Activated CD8-positive, alpha-beta T cell treated with anti-CD3 and anti-CD28 coated beads, Interleukin-2, amount 10 ng/mL, durations not matched to agents 7 days and 5 days (primary cell): ENCODE measurements around the gene CHRM1. TPM values are rescaled to one million over a fixed set of nuclear protein-coding genes. Genes with fewer than 3 reads are reported as not detected.

ENCODE experiments used
- ATAC-seq: fragments of 150-1000 bp; cut with Tn5 transposase; one replicate; pipeline ENCODE4 v1.10.0; 2021; ENCODE audit warnings: moderate library complexity
- CTCF ChIA-PET: fragments of 350-600 bp; sonication (Branson Sonifier 250); formaldehyde crosslinking; loops from one replicate; lab custom pipeline; 2021; ENCODE audit warnings: antibody characterized with exemption; lab: Charles Lee
- POLR2A ChIA-PET: fragments of 350-600 bp; sonication (Branson Sonifier 250); formaldehyde crosslinking; loops from one replicate; lab custom pipeline; 2021; ENCODE audit warnings: antibody characterized with exemption; lab: Charles Lee
- DNase-seq: peaks from one replicate; pipeline ENCODE4 v3.0.0-alpha.2; 2020
- H3K27ac Mint-ChIP-seq: one replicate; pipeline ENCODE4 v1.8.0; 2021; ENCODE audit warnings: mild to moderate bottlenecking, mixed read lengths
- H3K27me3 Mint-ChIP-seq: one replicate; pipeline ENCODE4 v1.8.0; 2021; ENCODE audit warnings: low read depth, mixed read lengths
- H3K36me3 Mint-ChIP-seq: one replicate; pipeline ENCODE4 v1.8.0; 2021; ENCODE audit warnings: low read depth, mixed read lengths
- H3K4me1 Mint-ChIP-seq: one replicate; pipeline ENCODE4 v1.8.0; 2021; ENCODE audit warnings: low read depth, mixed read lengths
- H3K4me3 Mint-ChIP-seq: one replicate; pipeline ENCODE4 v1.8.0; 2021; ENCODE audit warnings: mild to moderate bottlenecking, mixed read lengths
- H3K9me3 Mint-ChIP-seq: one replicate; pipeline ENCODE4 v1.8.0; 2022; ENCODE audit warnings: mixed read lengths; ENCODE audit not compliant: insufficient read depth
- total RNA-seq, 2 experiments: library from RNA; stranded (reverse); gene quantifications; one replicate each; pipeline ENCODE4 v1.2.3, GENCODE V29; 2021

Gene CHRM1
- total RNA-seq, 2 experiments from 2014 or later: not detected

DNA sequence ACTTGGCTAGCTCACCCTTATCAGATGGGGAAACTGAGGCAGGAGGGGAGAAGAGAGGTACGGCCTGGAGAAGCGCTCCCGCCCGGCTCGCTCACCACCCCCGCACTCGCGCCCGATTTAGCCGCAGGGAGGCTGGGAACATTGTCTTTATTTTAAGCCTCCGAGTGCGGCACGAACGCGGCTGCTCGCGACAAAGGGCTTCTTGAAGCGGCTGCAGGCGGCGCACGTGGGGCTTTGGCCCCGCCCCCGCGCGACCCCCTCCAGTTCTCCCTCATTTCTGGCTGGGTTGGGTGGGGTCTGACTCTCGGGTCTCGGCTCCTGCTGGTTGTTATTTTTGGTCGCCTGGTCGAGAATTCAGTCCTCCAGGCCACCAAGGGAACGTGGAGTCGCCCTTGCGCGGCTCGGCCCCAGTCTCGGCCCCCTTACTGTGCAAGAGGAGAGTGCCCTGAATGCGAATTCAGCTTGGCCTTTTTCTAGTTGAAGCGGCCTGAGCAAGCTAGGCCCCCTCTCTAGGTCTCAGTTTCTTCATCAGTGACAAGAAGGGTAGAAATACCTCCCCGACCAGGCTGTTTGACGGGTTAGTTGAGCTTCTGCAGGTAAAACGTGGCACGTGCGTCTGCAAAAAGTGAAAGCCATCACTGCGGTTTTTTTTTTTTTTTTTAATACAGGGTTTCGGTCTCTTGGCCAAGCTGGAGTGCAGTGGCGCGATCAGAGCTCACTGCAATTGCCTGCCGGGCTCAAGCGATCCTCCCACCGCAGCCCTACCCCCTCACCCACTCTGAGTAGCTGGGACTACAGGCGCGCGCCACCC, 2.6 kb upstream of the CHRM1 start:
- Mint-ChIP-seq H3K27me3 (peaks cover 66% of the 10 kb centered on the region), H3K4me3 (peak overlapping the region; percentile 31), H3K27ac (no peak overlapping the region), H3K9me3 (no peaks in the 10 kb centered on the region), H3K4me1 (peaks cover 24% of the 10 kb centered on the region), H3K36me3 (no peaks in the 10 kb centered on the region)
- CTCF ChIA-PET: interaction anchor here (1.3 kb wide), 1 partner anchor 18 kb away, joined by 7 read pairs; no protein-coding TSS in a partner anchor
- POLR2A ChIA-PET: interaction anchor here (0.6 kb wide), 1 partner anchor 10 kb away, joined by 3 read pairs; no protein-coding TSS in a partner anchor
- DNase-seq (peak; percentile 28), ATAC-seq (peak; percentile 22)

GRCh38 chr11:62922653-62923431, 1.7 kb upstream of the CHRM1 start:
- Mint-ChIP-seq H3K27me3 (peaks cover 58% of the 10 kb centered on the region), H3K36me3 (no peaks in the 10 kb centered on the region), H3K9me3 (no peaks in the 10 kb centered on the region), H3K4me1 (peaks cover 24% of the 10 kb centered on the region), H3K4me3 (no peak overlapping the region), H3K27ac (no peak overlapping the region)
- DNase-seq: peak; percentile 29
- no peak for ATAC-seq
- ChIA-PET POLR2A (no interaction called here), CTCF (interaction anchor here (1.7 to 1.8 kb wide), 2 partner anchors 18 to 52 kb away, joined by 4 to 5 read pairs; no protein-coding TSS in a partner anchor)

- Mint-ChIP-seq H3K4me3 (no peak overlapping the region), H3K9me3 (no peaks in the 10 kb centered on the region), H3K27ac (no peak overlapping the region), H3K4me1 (peaks cover 24% of the 10 kb centered on the region), H3K27me3 (peaks cover 52% of the 10 kb centered on the region), H3K36me3 (no peaks in the 10 kb centered on the region)
- ATAC-seq (no peak), DNase-seq (no peak)
- ChIA-PET POLR2A (no interaction called here), CTCF (interaction anchor here (1.7 to 1.8 kb wide), 2 partner anchors 17 to 53 kb away, joined by 4 to 5 read pairs; no protein-coding TSS in a partner anchor)
These were observed 1.0 kb upstream of the CHRM1 start for GRCh38 chr11:62922189-62922589.

- Mint-ChIP-seq H3K9me3 (no peaks in the 10 kb centered on the region), H3K27ac (no peak overlapping the region), H3K4me1 (peaks cover 24% of the 10 kb centered on the region), H3K36me3 (no peaks in the 10 kb centered on the region), H3K27me3 (peaks cover 49% of the 10 kb centered on the region), H3K4me3 (no peak overlapping the region)
- ChIA-PET CTCF (interaction anchor here (1.7 to 1.8 kb wide), 2 partner anchors 16 to 53 kb away, joined by 4 to 5 read pairs; no protein-coding TSS in a partner anchor), POLR2A (no interaction called here)
- no peak for ATAC-seq
- DNase-seq: no peak
These were observed 518 bp upstream of the CHRM1 start for GRCh38 chr11:62921573-62922188.

DNA sequence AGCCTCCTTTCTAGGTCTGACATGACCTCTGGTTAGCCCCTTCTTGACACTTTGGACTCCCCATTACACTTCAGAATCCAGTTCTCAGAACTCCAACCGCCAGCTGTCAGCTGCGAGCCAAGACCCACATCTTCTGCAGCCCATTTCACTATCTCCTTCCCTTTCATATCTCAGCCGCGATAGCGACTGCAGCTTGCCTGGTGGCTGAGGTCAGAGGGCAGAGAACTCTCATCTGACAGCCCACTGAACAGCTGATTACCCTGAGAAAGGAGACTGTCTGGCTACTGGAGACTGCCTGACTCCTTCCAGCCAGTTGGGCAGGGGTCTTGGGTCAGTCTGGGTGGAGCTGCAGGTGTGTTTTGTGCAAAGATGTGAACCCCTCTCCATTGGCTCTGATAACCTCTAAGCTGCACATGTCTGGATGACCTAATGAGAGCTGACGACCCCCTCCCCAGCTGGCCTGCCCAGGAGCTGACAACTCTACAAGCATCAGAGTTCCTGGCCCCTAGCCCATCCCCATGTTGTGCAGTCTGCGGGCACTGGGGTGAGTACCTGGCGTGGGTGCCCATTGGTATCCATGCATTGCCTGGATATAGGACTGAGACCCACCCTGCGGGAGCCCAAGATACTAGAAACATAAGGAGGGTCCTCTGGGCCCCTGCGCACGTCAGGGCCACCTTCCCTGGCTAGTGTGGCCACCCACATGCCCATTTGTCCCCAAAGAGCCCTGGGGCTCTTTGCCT, 1.1 kb downstream of the CHRM1 start:
- H3K4me3 Mint-ChIP-seq: no peak overlapping the region
- peaks cover 34% of the 10 kb centered on the region for H3K27me3 Mint-ChIP-seq
- no peaks in the 10 kb centered on the region for H3K36me3 Mint-ChIP-seq
- DNase-seq: no peak
- peaks cover 9% of the 10 kb centered on the region for H3K4me1 Mint-ChIP-seq
- CTCF ChIA-PET: interaction anchor here (1.0 to 4.7 kb wide), 3 partner anchors 14 to 103 kb away, joined by 3 to 34 read pairs (median 5); no protein-coding TSS in a partner anchor
- no peak for ATAC-seq
- POLR2A ChIA-PET: interaction anchor here (1.5 kb wide), 1 partner anchor 38 kb away, joined by 4 read pairs; no protein-coding TSS in a partner anchor
- H3K9me3 Mint-ChIP-seq: no peaks in the 10 kb centered on the region
- H3K27ac Mint-ChIP-seq: no peak overlapping the region

- Mint-ChIP-seq H3K27me3 (peaks cover 32% of the 10 kb centered on the region), H3K9me3 (no peaks in the 10 kb centered on the region), H3K4me1 (peaks cover 9% of the 10 kb centered on the region), H3K27ac (no peak overlapping the region), H3K4me3 (no peak overlapping the region), H3K36me3 (no peaks in the 10 kb centered on the region)
- DNase-seq: no peak
- ChIA-PET CTCF (interaction anchor here (1.2 to 4.7 kb wide), 2 partner anchors 13 to 103 kb away, joined by 3 to 34 read pairs; no protein-coding TSS in a partner anchor), POLR2A (interaction anchor here (1.5 kb wide), 1 partner anchor 38 kb away, joined by 4 read pairs; no protein-coding TSS in a partner anchor)
- ATAC-seq: no peak
These were observed 1.7 kb downstream of the CHRM1 start for GRCh38 chr11:62919476-62919875.

GRCh38 chr11:62918531-62918930, 2.6 kb downstream of the CHRM1 start:
- ChIA-PET CTCF (interaction anchor here (1.3 to 4.7 kb wide), 2 partner anchors 12 to 105 kb away, joined by 4 to 34 read pairs; no protein-coding TSS in a partner anchor), POLR2A (no interaction called here)
- no peaks in the 10 kb centered on the region for H3K36me3 Mint-ChIP-seq
- peaks cover 29% of the 10 kb centered on the region for H3K27me3 Mint-ChIP-seq
- ATAC-seq (no peak), DNase-seq (no peak)
- no peak overlapping the region for H3K4me3 Mint-ChIP-seq
- H3K4me1 Mint-ChIP-seq: peaks cover 4% of the 10 kb centered on the region
- no peak overlapping the region for H3K27ac Mint-ChIP-seq
- no peaks in the 10 kb centered on the region for H3K9me3 Mint-ChIP-seq

- no peak for ATAC-seq
- CTCF ChIA-PET: interaction anchor here (1.3 to 4.7 kb wide), 2 partner anchors 12 to 106 kb away, joined by 4 to 34 read pairs; no protein-coding TSS in a partner anchor
- H3K27ac Mint-ChIP-seq: no peak overlapping the region
These were observed 3.2 kb downstream of the CHRM1 start for GRCh38 chr11:62917906-62918502.

GRCh38 chr11:62914416-62914815, 6.7 kb downstream of the CHRM1 start:
- no peak overlapping the region for H3K27ac Mint-ChIP-seq
- ATAC-seq (no peak), DNase-seq (no peak)
- no peaks in the 10 kb centered on the region for H3K36me3 Mint-ChIP-seq
- H3K4me3 Mint-ChIP-seq: no peak overlapping the region
- no peaks in the 10 kb centered on the region for H3K9me3 Mint-ChIP-seq
- H3K27me3 Mint-ChIP-seq: peaks cover 3% of the 10 kb centered on the region
- POLR2A ChIA-PET: no interaction called here
- H3K4me1 Mint-ChIP-seq: peaks cover 4% of the 10 kb centered on the region
- CTCF ChIA-PET: interaction anchor here (0.9 to 2.0 kb wide), 4 partner anchors 8 to 121 kb away, joined by 3 to 7 read pairs (median 4); no protein-coding TSS in a partner anchor

More at GRCh38 chr11:62917906-62918502, 3.2 kb downstream of the CHRM1 start:
- peaks cover 2% of the 10 kb centered on the region for H3K4me1 Mint-ChIP-seq
- no peaks in the 10 kb centered on the region for H3K36me3 Mint-ChIP-seq
- no peak for DNase-seq
- H3K9me3 Mint-ChIP-seq: no peaks in the 10 kb centered on the region
- POLR2A ChIA-PET: no interaction called here
- no peak overlapping the region for H3K4me3 Mint-ChIP-seq
- H3K27me3 Mint-ChIP-seq: peaks cover 24% of the 10 kb centered on the region

- H3K27me3 Mint-ChIP-seq: peaks cover 5% of the 10 kb centered on the region
- no peaks in the 10 kb centered on the region for H3K36me3 Mint-ChIP-seq
- no peak overlapping the region for H3K4me3 Mint-ChIP-seq
- POLR2A ChIA-PET: no interaction called here
- no peak for DNase-seq
- H3K9me3 Mint-ChIP-seq: no peaks in the 10 kb centered on the region
- H3K4me1 Mint-ChIP-seq: peaks cover 4% of the 10 kb centered on the region
- CTCF ChIA-PET: no interaction called here
- no peak overlapping the region for H3K27ac Mint-ChIP-seq
- ATAC-seq: no peak
These were observed 8.9 kb downstream of the CHRM1 start for GRCh38 chr11:62912268-62912667.
